SK-N-MC (cell line): ENCODE measurements around the gene PRSS1.

Source experiments
- EZH2 ChIP-seq: fragments of 200-600 bp; sonication (generic); IDR thresholded peaks from one replicate; pipeline ENCODE4 v1.6.1; 2017; ENCODE audit warnings: antibody characterized with exemption
- FOXP2 ChIP-seq: optimal IDR thresholded peaks from 2 replicates; pipeline ENCODE3; 2011; ENCODE audit warnings: mild to moderate bottlenecking, moderate library complexity; ENCODE audit not compliant: insufficient read depth; ENCODE audit errors: extremely low read length, control extremely low read depth
- POLR2AphosphoS5 ChIP-seq: IDR thresholded peaks from 2 replicates; pipeline ENCODE4 v1.6.1; 2012; ENCODE audit warnings: mild to moderate bottlenecking, low read depth, low read length, borderline replicate concordance

DNA sequence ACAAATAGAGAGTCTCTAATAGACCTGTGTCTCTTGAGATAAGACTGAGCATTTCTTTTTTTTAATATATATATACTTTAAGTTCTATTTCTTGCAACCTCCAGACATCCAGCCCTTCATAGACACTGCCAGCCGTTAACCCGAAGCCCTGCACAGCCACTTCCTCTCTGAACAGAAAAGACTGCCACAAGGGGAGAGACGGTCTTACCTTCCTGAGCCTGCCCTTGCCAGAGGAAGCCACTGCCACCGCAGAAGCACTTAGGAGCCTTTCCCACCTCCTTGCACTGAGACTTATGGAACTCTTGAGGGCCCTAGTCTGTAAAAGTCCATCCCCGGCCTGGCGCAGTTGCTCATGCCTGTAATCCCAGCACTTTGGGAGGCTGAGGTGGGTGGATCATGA lies 31.8 kb upstream of the PRSS1 start:
- no peak for TF ChIP-seq EZH2
- no peak for TF ChIP-seq POLR2AphosphoS5
- TF ChIP-seq FOXP2: no peak
